Activated CD8-positive, alpha-beta memory T cell treated with anti-CD3 and anti-CD28 coated beads for 4 hours (primary cell): ENCODE data around the gene RAD21L1.
A peak's percentile ranks its signal among the peaks of the same experiment; 100 is the strongest.

Source experiments
- DNase-seq, 2 donors: peaks; one replicate each; pipeline ENCODE4 v3.0.0-alpha.2; 2020; ENCODE audit warnings: low read depth in 2 of 2

RAD21L1 gene

GRCh38 chr20:1225783-1226654 lies at the start of gene RAD21L1:
TSS of gene RAD21L1 (plus strand) at chr20:1226044. CDS start at chr20:1228454, 2,410 bp downstream.
- peak; percentile 50 to 67 for DNase-seq

GRCh38 chr20:1177680-1178079 lies 48.2 kb upstream of the RAD21L1 start:
- DNase-seq: no peak

GRCh38 chr20:1178103-1178502 lies 47.7 kb upstream of the RAD21L1 start:
- no peak for DNase-seq

- no peak for DNase-seq
These were observed 47.2 kb upstream of the RAD21L1 start for GRCh38 chr20:1178623-1179022.

- no peak for DNase-seq
These were observed 44.9 kb upstream of the RAD21L1 start for GRCh38 chr20:1180949-1181348.

- DNase-seq: no peak
These were observed 43.7 kb upstream of the RAD21L1 start for GRCh38 chr20:1182106-1182505.

GRCh38 chr20:1183153-1183552 lies 42.7 kb upstream of the RAD21L1 start:
- no peak for DNase-seq

- DNase-seq: no peak
These were observed 41.6 kb upstream of the RAD21L1 start for GRCh38 chr20:1184260-1184637.

- no peak for DNase-seq
These were observed 41.1 kb upstream of the RAD21L1 start, which contains the start of gene TMEM74B for GRCh38 chr20:1184638-1185315. TSS of gene TMEM74B (minus strand) at chr20:1184981. CDS start at chr20:1183801, 1,180 bp downstream.

- no peak for DNase-seq
These were observed 40.5 kb upstream of the RAD21L1 start for GRCh38 chr20:1185316-1185741.

GRCh38 chr20:1185790-1186334 lies 40.0 kb upstream of the RAD21L1 start:
- DNase-seq: no peak

- DNase-seq: no peak
These were observed 39.4 kb upstream of the RAD21L1 start for GRCh38 chr20:1186367-1186991.

GRCh38 chr20:1187605-1188171 lies 38.2 kb upstream of the RAD21L1 start:
- no peak for DNase-seq

GRCh38 chr20:1188347-1188746 lies 37.5 kb upstream of the RAD21L1 start:
- no peak for DNase-seq

GRCh38 chr20:1189827-1190226 lies 36.0 kb upstream of the RAD21L1 start:
- DNase-seq: no peak

- DNase-seq: no peak
These were observed 35.0 kb upstream of the RAD21L1 start for GRCh38 chr20:1190847-1191246.

- DNase-seq: no peak
These were observed 34.5 kb upstream of the RAD21L1 start for GRCh38 chr20:1191299-1191698.

- no peak for DNase-seq
These were observed 30.6 kb upstream of the RAD21L1 start for GRCh38 chr20:1195226-1195625.

- DNase-seq: no peak
These were observed 29.2 kb upstream of the RAD21L1 start for GRCh38 chr20:1196634-1197033.

GRCh38 chr20:1197801-1198200 lies 28.0 kb upstream of the RAD21L1 start:
- DNase-seq: no peak

- no peak for DNase-seq
These were observed 27.1 kb upstream of the RAD21L1 start for GRCh38 chr20:1198751-1199150.
